Measurements from ENCODE around the gene CD109.

The CD109 gene

DNA sequence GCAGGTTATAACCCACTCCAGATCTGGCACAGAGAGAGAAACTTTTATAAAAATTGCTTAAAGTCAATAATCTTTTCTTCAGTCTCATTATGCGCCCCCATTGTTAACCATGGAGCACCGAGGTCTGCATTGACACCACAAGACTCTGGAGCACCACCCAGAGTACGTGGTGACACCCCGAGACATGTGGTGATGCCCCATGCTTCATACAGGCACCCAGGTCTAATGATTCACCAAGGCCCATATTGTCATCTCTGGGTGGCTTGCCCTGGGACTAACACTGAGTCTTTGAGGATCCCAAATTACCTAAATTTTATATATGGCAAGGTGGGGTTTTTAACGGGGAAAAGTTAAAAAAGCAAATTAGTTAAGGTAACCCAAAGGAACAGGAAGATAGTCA, 31.1 kb downstream of the CD109 start:
- DNase-seq (ENCODE audit: low read depth), result no peak

DNA sequence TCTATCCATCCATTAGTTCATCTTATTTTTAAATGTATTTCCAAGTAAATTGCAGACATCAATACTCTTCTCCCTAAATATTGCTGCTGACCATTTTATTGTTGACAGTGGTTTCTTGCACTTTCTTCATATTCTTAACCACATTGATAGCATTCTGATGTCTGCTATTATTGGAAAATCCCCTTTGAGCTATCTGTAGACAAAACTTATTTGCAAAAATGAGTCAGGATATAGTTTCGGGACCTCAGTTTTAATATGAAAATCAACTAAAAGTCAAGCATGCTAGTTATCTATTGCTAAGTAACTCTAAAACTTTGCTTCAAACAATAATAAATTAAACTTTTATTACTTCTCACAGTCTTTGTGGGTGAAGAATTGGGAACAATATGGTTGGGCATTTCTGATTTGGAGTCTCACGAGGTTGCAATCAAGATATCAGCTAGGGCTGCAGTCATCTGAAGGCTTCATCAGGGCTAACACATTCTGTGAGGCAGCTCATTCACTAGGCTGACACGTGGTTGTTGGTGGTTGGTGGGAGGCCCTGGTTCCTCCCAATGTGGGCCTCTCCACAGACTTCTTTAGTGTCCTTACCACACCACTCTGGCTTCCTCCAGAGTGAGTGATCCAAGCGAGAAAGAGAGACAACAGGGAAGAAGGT, 32.7 kb downstream of the CD109 start:
- no peak for DNase-seq (ENCODE audit: low read depth)

DNA sequence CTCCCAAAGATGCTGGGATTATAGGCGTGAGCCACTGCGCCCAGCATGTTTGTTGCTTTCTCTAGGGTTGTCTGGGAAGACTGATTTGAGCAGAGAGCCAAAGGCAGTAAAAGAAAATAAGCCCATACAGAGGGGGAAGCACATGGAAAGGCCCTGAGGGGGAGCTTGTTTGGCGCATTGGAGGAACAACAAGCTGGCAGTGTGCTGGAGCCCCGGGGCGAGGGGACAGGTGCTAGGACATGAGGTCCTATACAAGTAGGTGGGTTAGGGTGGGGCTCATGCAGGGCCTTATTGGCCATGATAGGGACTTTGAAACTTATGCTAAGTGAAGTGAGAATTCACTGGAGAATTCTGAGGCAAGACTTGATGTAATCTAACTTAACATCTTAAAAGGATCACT, 35.3 kb downstream of the CD109 start:
- no peak for DNase-seq (ENCODE audit: low read depth)

DNA sequence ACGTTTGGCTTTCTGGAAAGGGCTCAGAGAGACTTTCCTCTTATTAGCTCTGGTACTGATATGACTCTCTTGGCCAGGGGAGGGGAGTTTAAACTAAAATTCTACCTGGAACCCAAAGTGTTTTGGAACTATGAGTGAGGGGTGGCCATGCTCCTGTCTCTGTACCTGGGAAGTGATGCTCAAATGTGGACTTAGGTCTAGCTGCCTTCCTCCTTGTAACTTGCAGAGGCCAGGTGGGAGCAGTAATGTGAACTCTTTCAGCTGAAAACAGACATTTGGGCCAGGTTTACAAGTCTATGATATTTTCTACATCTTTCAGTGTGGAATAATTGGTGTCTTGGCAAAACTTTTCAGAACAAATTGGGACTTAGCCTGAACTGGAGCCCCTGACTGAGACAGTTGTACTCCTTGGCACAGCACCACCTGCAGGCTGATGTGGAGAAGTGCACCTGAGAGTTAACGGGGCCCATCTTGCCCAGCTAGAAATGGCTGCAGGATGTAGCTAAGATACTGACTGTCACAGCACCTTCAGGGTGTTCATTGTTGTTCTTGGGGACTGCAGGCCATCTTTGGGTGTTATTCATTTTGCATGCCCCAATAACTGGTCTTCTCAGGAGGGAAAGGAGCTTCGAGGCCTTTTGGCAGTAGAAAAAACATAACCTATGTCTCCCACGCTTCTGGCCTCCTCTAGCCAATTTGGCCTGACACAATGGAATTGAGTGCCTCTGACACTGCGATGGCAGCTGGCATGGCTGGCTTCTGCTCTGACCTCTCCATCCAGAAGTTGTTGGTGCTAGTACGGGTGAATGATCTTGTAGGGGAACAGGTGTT, 37.1 kb downstream of the CD109 start:
- no peak for DNase-seq (ENCODE audit: low read depth)

DNA sequence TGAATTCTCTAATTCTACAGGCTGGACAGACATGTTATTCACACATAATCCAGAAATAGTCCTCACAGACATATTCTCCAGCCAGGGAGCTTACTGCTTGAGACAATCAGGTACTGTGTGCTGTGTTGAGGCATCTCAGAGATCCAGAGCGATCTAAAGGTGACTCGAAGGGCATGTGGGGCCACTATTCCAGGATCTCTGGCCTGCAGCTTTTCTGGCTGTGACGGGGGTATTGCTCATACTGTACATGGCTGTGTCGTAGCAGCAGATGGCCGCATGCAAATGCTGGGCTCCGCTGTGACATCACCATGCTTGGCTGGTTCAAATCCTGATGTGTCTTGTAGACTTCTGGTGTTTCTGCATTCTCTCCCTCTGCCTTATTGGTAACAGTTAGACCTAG, 37.8 kb downstream of the CD109 start:
- no peak for DNase-seq (ENCODE audit: low read depth)

DNA sequence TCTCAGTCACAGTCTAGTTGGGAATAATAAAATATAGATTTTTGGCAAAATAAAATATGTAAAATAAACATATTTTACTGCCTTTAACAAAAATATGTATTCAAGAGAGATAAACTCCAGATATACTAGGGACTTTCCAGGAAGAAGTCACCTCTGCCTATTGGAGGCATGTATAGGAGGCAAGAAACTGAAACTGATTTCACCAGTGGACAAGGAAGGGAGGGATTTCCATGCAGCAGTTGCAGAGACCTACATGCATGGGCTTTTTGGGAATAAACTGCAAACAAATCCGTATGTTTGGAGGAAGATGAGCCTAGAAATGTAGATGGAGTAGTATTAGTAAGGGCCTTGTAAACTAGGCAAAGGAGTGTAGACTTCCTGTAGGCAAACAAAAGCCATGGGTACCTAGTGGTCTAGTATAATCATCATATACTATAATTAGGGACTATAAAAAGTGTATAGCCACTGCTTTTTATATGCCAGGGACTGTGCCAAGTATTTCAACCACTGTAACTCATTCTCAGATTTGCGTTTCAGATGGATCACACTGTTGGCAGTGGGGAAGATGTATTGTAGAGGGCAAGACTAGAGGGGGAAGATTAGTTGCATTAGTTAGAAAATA, 38.9 kb downstream of the CD109 start:
- DNase-seq (ENCODE audit: low read depth), result no peak

DNA sequence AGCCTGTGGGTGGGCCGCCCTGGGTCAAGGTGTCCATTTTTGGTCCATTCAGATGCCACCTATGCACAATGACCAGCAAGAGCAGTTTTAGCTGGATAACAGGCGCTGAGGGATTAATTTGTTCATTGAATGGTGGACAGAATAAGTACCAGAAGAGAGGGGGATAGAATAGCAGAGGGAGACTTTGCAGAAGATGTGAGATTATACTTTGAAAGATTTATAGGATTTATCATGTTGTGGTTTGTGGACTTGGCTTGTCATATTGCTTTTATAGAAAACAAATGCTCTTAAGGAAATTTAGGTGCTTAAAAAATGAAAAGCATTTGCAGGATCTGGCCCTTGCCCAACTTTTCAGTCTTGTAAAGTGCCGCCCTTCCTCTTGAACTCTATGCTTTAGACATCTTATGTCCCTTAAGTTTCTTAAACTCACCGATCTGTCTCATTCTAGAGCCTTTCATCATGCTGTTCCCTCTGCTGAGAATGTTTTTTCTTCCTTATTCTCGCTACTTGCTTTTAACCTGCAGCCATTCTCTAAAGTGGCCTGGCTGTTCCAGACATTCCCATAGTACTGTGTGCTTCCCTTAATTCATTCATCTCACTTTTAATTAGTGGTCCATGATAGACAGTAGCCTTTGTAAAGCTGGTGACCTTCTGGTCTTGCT, 42.5 kb downstream of the CD109 start:
- DNase-seq (ENCODE audit: low read depth), result no peak

DNA sequence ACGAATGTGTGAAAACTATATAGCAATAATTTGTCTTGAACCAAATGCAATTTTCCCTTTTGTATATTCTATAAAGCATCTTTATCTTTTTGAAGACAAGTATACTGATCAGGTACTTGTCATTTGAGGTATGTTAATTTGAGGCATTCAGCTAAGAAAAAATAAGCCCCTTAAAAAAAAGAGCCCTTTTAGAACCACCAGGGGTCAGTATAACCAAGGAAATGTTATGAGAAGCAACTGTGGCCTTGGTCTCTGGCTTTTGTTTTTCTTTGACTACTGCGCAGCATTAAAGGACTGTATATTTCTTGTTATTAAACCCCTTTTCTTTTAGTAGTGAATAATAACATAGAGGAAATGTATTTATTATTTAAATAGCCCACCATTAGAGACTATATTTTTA, 43.1 kb downstream of the CD109 start:
- DNase-seq (ENCODE audit: low read depth), result no peak

DNA sequence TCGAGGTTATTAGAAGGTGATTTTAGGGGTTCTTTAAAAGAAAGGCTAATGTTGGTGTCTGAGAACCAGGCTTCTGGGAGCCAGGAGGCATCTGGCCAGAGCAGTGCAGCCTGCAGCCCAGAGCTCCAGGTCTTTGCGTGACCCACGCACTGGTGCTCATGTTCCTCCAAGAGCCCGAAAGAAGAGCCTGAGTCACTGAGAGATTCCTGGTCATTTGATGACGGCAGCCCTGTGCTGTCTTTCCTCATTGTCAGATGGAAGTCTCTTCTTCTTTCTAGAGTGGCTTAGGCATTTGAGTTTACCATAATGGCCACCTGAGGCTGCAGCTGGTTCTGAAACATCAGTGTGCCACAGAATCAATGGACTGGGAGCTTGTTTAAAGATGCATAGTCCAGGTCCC, 46.4 kb downstream of the CD109 start:
- no peak for DNase-seq (ENCODE audit: low read depth)

DNA sequence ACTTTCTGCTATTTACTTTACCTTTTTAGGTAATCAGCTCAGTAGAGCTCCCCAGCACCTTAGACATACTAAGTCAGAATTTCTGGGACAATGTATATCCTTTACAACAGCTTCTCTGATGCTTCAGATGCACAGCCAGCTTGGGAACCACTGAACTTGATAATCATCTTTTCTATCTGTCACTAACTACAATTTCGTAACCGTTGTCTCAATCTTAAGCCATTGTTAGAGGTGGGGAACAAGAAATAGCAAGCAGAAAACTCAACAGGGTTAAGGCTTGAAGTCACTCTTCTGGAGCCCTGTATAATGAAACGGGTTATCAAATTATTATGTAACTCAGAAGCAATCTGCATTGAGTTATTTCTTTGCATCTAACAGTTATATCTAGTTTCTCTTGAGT, 47.1 kb downstream of the CD109 start:
- no peak for DNase-seq (ENCODE audit: low read depth)

DNA sequence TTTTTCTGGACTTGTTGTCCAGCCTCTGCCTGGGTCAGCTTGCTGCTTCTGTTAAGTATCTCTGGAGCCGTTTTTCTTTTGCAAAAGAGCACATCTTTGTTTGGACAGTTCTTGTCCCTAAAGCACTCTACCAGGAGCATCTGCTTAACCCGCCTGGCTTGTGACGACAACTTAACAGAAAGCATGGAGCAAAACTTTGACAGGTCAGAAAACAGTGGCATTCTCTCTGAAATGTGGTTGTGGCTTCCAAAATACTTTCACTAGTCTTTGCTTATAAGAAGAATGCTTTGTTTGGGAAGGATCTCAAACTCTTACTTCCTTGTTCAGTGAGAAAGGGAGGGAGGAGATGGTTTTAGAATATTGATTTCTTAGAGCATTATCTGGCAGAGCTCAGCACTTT, 47.6 kb downstream of the CD109 start:
- no peak for DNase-seq (ENCODE audit: low read depth)

DNA sequence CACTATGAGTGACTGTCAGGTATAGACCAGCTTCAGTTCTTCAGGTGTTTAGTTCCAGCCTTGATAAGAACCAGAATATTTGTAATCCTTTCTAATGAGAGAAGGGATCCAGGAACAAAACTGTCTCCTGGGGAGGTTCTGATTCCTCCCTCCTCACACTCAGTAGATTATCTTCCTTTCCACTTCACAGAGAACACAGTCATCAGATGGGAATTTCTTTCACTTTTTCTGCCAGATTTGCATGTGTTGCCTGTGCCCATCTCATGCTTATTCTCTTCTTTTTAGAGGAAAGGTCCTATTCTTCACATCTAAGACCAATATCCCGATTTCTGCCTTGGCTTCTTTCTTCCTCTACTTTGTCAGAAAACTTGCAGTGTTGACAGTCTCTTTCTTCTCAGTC, 50.8 kb downstream of the CD109 start:
- no peak for DNase-seq (ENCODE audit: low read depth)

DNA sequence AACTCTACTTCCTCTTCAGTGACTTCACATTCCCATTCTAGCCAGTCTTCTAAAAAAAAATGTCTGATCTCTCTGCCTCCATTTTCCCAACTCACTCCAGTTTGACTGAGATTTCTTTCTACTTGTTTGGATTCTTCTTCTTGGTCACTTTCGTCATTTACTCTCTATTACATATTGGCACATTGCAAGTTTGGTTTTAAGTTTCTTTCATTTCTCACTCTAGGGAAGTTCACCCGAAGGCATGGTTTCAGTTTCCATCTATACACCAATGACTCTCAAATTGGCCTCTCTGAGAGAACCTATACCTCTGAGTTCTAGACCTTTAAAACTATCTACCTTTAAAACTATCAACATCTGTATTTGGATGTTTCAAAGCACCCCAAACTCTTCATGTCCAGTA, 51.3 kb downstream of the CD109 start:
- DNase-seq (ENCODE audit: low read depth), result no peak

DNA sequence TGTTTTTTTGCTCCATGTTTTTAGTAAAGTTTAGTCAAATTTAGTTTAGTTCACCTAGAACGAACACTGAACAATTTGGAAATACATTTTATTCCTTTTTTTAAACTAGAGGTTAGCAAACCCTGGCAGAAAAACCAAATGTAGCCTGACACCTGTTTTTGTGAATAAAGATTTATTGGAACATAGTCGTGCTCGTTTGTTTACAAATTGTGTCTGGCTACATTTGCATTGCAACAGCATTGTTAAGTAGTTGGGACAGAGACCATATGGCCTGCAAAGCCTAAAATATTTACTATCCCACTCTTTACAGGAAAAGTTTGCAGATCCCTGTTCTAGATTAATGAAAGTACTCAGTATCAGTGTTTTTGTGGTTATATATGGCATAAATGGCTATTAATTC, 56.9 kb downstream of the CD109 start:
- DNase-seq (ENCODE audit: low read depth), result no peak

DNA sequence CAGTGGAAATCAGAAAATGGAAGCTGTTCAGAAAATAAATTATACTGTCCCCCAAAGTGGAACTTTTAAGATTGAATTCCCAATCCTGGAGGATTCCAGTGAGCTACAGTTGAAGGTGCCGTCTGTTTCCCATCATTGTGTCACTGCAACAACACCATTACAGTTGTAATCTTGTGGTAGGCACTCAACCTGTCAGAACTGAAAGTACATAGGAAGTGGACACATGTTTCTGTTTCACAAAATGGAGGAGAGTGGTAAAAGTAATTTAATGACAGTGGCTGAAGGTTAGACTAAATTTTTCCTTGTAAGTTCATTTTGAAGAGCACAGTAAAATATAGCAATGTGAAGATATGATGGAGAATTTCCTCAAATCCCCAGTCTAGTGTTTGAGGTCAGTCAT, 70.0 kb downstream of the CD109 start:
- no peak for DNase-seq (ENCODE audit: low read depth)

DNA sequence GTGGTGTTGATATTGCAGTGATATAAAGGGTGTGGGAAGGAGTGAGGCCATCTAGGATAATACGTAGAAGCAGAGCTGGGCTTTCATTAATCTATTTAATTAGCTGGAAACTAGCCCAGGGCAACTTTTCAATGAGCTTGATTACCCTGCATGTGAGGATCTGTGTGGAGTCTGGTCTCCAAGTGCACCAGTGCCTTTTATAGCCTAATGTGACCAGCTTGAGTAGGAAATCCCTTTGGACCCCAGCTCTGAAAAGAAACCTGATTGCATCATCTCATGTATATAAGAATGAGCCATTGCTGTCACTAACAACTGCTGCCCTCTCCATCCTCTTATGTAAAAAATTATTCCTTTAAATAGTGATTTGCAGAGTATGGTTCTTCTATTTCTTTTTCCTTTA, 72.6 kb downstream of the CD109 start:
- DNase-seq (ENCODE audit: low read depth), result no peak

DNA sequence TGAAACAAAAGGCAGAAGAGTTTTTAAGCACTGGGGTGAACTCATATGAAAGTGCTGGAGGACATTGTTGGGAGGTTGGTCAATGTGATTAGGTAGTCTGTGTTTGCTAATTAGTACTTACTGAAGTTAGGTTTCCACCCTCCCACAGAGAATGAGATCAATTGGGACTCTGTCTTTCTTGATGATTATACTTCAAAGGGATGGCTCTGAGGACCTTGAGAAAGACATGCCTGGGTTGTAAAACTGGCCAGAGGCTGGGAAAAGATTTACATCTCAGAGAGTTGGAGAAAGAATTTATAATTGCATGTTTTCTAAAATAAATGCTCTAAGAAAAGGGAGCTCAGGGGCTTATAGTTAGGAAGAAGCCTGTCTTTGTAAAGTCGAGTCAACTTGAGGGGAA, 74.0 kb downstream of the CD109 start:
- DNase-seq (ENCODE audit: low read depth), result no peak

DNA sequence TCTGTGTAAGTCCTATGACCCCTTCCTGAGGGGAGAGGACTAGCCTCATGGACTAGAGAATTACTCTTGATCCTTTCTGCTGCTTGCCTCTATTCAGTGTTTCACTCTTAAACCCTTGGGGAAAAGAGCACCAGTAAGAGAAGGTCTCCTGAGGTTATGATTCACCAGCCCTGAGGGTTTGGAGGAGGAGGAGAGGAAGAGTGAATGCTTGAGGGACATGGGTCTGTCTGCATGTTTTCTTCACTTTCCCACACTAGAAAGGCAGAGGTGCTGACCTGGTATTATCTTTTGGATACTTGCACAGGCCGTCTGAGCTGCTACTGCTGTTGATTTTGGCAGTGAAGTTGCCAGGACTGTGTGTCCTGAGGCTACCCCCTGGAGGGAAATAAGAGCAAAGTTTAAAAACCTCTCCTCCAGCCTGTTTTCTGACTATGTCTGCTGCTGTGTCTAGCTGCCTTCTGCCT, 78.3 kb downstream of the CD109 start:
- no peak for DNase-seq (ENCODE audit: low read depth)

DNA sequence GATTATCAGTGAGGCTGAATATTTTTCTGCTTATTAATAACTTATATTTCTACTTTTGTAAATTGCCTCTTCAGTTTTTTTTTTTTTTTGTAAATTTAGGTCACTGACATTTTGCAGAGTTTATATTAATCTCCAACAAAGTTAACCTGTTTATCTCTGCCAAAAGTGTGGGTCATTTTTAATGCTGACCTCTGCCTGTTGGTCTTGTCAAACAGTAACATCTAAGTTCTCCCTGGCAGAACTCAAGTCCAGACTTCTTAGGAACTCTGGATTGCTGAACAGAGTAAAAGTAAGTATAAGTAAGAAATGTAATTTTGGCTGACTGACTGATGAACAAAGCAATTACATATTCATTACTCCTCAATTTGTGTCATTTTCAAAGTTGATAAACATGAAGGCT, 83.9 kb downstream of the CD109 start:
- no peak for DNase-seq (ENCODE audit: low read depth)

DNA sequence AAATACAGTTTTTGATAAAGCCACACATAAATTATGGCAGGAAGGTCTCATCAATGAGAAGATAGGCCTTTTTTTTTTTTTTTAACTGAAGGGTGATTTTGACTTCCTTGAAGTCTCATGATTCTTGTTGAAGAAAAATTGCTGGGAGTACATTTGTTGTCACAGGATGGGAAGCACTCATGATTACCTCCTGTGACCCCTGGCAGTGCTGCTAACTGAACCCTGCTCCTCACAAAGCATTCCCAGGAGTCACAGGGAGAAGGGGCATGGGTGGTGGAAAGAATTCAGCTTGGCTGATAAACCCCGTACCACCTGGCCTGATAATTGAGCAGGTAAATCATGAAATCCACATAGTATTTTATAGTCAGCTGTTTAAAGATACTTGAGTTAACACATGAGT, 86.9 kb downstream of the CD109 start:
- DNase-seq (ENCODE audit: low read depth), result no peak

DNA sequence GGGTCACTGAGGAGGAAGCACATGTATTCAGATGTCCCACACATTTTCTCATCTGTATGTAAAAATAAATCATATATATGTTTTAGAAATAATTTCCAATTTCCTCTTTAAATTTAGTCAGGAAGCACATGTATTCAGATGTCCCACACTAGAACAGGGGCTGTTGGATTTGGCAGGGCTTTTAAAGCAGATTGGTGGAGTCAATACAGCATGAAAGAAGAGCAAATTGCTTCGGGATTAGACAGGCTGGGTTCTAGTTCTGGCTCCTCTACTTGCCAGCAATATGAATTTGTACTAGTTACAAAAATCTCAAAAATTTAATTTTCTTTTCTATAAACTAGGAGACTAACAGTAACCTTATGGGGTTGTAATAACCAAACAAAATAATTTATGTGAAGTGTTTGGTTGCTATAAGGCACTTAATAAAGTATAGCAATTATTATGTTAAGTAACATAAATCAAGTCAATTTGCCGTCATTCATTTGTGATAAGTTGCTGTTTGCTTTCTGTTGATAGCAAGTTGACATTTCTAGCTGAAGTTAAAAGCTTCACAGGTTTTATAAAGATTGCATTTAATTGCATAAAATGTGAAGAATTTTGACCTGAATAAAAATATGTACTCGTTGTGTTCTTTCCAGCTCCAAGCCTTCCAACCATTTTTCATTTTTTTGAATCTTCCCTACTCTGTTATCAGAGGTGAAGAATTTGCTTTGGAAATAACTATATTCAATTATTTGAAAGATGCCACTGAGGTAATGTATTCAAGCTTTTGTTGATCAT, 88.9 kb downstream of the CD109 start:
- no peak for DNase-seq (ENCODE audit: low read depth)

DNA sequence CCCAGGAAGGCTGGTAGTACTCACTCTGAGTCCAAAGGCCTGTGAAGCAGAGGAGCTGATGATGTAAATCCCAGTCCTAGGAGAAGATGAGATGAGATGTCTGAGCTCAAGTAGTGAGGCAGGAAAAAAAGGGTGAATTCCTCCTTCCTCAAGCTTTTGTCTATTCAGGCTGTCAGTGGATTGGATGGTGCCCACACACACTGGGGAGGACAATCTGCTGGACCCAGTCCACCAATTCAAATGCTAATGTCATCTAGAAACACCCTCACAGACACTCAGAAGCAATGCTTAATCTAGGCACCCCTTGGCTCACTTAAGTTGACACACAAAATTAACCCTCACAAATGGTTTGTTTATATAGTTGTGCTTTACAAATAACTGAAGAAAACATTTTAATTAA, 94.6 kb downstream of the CD109 start:
- DNase-seq (ENCODE audit: low read depth), result no peak

Data from HS-27A (cell line).